ENCODE measurements around the gene HGS. TPM values are rescaled to one million over a fixed set of nuclear protein-coding genes. Genes with fewer than 3 reads are reported as not detected.
"Not testable (repeated sequence)": the region's sequence is repeated elsewhere in the genome, so short reads cannot be mapped to it uniquely, and the experiment has no call there.

The HGS gene
- total RNA-seq, 1 experiment from 2014 or later: 155 TPM

- in situ Hi-C loops (cut with HindIII; ENCODE audit: low pct_unique_long_range_greater_than_20kb, low sequenced_read_pairs): no loop called here
- no peak for DNase-seq (ENCODE audit: low read depth, low spot score)
These were observed 30.7 kb upstream of the HGS start for GRCh38 chr17:81652906-81653771.

DNA sequence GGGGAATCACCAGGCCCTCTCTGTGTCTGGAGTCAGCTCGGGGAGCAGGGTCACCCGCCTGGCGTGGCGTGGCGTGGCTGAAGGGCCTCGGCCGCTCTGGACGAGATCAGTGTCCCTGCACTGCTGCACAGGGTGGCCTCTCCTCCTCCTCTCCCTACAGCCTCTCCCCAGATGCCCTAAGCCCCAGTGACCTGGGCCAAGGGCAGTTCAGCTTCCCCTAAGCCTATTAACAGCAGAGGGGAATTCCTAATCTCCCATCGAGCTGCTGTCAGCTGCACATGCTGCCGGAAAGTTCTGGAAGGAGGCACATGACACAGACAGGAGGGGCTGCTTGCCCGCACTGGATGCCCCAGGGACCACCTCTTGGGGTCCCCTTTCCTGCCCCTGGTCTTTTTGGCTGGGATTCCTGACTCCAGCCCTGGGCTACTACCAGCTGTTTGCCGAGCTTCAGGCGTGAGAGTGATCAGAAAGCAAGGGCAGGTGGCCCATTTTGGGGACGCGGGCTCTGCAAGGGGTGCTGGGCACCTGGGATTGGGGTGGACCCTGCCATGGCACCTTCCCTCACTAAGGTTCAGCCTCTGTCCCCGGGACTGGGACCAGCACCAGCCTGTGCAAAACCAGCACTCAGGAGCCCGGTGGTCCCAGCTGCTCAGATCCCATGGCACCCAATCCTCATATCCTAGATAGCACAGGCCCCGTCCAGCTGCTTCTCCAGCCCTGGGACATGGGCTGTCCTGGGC is 28.3 kb upstream of the HGS start:
- no peak for DNase-seq (ENCODE audit: low read depth, low spot score)
- in situ Hi-C loops (cut with HindIII; ENCODE audit: low pct_unique_long_range_greater_than_20kb, low sequenced_read_pairs): no loop called here

- in situ Hi-C loops (cut with HindIII; ENCODE audit: low pct_unique_long_range_greater_than_20kb, low sequenced_read_pairs): no loop called here
- DNase-seq (ENCODE audit: low read depth, low spot score): no peak
These were observed 27.6 kb upstream of the HGS start, which contains the start of gene PDE6G for GRCh38 chr17:81656118-81656743. Gene PDE6G, minus strand, starts transcription at chr17:81656542. Its CDS starts 3,237 bp downstream, at chr17:81653305.

DNA sequence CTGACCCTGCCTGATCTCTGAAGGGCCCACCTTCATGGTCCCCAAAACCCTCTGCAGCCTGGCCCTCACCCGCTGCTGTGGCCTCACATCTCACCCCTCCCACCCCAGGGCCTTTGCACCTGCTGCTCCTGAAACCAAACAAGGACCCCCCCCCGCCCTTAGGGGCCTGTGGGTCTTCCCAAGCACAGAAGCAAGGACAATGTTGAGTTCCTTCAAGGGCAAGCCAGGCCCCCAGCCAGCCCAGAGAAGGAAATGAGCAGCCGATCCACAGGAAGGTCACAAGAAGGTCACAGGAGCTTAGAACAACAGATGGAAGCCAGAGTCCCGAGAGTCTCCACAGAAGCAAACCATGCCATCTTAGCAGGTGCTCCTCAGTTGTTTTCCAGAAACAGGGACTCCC is 27.0 kb upstream of the HGS start:
- no peak for DNase-seq (ENCODE audit: low read depth, low spot score)
- in situ Hi-C loops (cut with HindIII; ENCODE audit: low pct_unique_long_range_greater_than_20kb, low sequenced_read_pairs): no loop called here

DNA sequence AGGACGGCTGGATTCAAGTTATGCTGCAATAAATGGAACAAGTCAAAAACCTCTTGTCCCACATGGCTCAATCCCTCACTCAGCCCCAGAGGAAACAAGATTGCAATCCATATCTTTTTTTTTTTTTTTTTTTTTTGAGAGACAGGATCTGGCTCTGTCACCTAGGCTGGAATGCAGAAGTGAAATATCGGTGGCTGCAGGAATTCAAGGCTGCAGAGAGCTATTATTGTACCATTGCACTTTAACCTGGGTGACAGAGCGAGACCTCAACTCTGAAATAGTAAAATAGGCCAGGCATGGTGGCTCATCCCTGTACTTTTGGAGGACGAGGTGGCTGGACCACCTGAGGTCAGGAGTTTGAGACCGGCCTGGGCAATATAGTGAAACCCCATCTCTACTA is 24.8 kb upstream of the HGS start:
- DNase-seq (ENCODE audit: low read depth, low spot score): no peak
- in situ Hi-C loops (cut with HindIII; ENCODE audit: low pct_unique_long_range_greater_than_20kb, low sequenced_read_pairs): no loop called here

- in situ Hi-C loops (cut with HindIII; ENCODE audit: low pct_unique_long_range_greater_than_20kb, low sequenced_read_pairs): no loop called here
- DNase-seq (ENCODE audit: low read depth, low spot score): no peak
These were observed 23.4 kb upstream of the HGS start for GRCh38 chr17:81660441-81660840.

DNA sequence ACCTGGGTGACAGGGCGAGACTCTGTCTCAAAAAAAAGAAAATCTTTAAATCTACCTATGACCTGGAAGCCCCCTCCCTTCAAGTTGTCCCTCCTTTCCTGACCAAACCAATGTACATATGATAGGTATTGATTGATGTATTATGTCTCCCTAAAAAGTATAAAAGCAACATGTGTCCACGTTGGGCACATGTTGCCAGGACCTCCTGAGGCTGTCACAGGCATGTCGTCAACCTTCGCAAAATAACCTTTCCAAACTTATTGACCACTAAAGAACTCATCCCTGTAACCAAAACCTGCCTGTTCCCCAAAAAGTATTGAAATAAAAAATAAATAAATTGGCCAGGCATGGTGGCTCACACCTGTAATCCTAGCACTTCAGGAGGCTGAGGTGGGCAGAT is 21.8 kb upstream of the HGS start:
- in situ Hi-C loops (cut with HindIII; ENCODE audit: low pct_unique_long_range_greater_than_20kb, low sequenced_read_pairs): no loop called here
- no peak for DNase-seq (ENCODE audit: low read depth, low spot score)

- DNase-seq (ENCODE audit: low read depth, low spot score): no peak
- in situ Hi-C loops (cut with HindIII; ENCODE audit: low pct_unique_long_range_greater_than_20kb, low sequenced_read_pairs): no loop called here
These were observed 19.8 kb upstream of the HGS start for GRCh38 chr17:81664051-81664470.

- peak; percentile 67 for DNase-seq (ENCODE audit: low read depth, low spot score)
- in situ Hi-C loops (cut with HindIII; ENCODE audit: low pct_unique_long_range_greater_than_20kb, low sequenced_read_pairs): no loop called here
These were observed 18.4 kb upstream of the HGS start for GRCh38 chr17:81665205-81666091.

- no peak for DNase-seq (ENCODE audit: low read depth, low spot score)
- in situ Hi-C loops (cut with HindIII; ENCODE audit: low pct_unique_long_range_greater_than_20kb, low sequenced_read_pairs): no loop called here
These were observed 17.8 kb upstream of the HGS start for GRCh38 chr17:81666092-81666341.

DNA sequence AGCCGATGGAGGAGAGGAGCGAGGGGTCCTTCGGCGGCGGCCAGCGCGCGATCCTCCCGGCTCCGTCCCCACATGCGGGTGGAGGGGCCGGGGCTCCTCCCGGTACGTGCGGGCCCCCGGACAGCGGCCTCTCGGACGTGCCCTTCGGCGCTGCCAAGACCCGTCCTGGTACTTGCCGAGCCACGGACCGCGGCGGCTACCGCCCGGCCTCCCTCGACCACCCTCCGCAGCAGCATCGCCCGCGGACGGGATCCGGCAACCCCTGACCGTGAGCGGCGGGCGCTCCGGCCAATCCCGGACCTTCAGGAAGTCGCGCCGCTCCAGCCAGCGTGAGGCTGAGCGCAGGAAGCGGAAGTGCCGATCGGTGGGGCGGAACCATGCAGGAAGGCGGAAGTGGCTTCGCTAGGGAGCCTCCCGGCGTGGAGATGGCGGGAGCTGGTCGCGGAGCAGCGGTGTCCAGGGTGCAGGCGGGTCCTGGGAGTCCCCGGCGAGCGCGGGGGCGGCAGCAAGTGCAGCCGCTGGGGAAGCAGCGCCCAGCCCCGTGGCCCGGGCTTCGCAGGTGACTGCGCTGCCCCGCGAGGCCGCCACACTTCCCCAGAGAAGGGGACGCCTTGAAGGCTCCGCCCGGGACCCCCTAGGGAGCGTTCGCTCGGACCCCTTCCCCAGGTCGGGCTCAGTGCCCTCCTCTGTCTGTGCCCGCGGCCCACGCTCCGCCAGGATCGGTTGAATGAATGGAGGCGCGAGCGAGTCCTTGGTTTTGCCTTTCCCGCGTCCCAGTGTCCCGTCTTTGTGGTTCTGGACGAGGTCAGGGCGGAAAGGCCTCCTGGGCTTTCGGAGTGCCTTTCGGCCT is 17.2 kb upstream of the HGS start, which contains the start of the genes CCDC137 and OXLD1:
Gene CCDC137 (plus strand): TSS at position 396 of the 850 bp plus-strand sequence. CDS start 30 bp downstream, at position 426.
Gene OXLD1 (minus strand): TSS at position 264 of the 850 bp plus-strand sequence. CDS start 28 bp downstream, at position 236.
- DNase-seq (ENCODE audit: low read depth, low spot score): peak; percentile 99
- in situ Hi-C loops (cut with HindIII; ENCODE audit: low pct_unique_long_range_greater_than_20kb, low sequenced_read_pairs): no loop called here

DNA sequence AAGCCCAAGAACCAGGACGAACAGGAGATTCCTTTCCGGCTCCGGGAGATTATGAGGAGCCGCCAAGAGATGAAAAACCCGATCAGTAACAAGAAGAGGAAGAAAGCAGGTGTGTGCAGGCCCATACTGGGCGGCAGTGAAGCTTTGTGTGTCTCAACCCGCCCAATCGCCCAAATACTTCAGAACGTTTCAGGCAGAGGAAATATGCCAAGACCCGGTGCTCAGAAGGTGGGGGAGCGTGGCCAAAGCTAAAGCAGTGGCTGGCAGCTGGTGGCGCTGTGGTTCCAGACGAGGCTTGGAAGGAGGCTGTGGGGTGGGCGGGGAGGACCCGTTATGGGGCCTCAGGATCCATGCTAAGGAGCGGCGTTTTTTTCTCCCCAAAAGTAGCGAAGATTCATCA is 16.1 kb upstream of the HGS start:
- DNase-seq (ENCODE audit: low read depth, low spot score): peak; percentile 77
- in situ Hi-C loops (cut with HindIII; ENCODE audit: low pct_unique_long_range_greater_than_20kb, low sequenced_read_pairs): no loop called here

DNA sequence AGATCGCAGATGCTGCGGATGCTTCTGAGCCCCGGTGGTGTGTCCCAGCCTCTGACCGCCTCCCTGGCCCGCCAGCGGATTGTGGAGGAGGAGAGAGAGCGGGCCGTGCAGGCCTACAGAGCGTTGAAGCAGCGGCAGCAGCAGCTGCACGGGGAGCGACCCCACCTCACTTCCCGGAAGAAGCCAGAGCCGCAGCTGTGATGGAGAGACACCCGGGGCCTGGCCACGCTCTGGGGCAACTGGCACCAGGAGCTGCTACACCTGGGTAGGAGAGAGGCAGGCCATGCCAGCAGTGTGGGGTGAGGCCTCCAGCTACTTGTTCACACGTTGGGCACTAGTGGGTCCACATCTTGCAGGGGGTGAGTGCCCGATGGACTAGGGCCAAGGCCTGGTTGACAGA is 11.3 kb upstream of the HGS start:
- in situ Hi-C loops (cut with HindIII; ENCODE audit: low pct_unique_long_range_greater_than_20kb, low sequenced_read_pairs): no loop called here
- no peak for DNase-seq (ENCODE audit: low read depth, low spot score)

DNA sequence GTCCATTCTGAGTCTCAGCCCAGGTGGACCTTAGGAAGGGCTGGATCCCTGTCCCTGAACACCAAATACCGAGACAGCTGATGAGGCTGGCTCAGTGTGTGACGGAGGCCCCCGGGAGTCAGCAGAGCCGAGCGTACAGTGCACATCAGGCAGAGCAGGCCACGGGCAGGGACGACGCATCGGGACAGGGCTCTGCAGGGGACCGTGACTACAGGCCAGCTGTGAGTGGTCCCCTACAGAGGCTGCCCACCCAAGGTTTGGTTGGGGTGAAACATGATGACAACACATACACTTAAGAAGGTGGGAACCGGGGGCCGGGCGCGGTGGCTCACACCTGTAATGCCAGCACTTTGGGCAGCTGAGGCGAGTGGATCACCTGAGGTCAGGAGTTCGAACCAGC is 10.9 kb upstream of the HGS start:
- no peak for DNase-seq (ENCODE audit: low read depth, low spot score)
- in situ Hi-C loops (cut with HindIII; ENCODE audit: low pct_unique_long_range_greater_than_20kb, low sequenced_read_pairs): no loop called here

- in situ Hi-C loops (cut with HindIII; ENCODE audit: low pct_unique_long_range_greater_than_20kb, low sequenced_read_pairs): no loop called here
- no peak for DNase-seq (ENCODE audit: low read depth, low spot score)
These were observed 10.1 kb upstream of the HGS start for GRCh38 chr17:81673561-81674258.

- in situ Hi-C loops (cut with HindIII; ENCODE audit: low pct_unique_long_range_greater_than_20kb, low sequenced_read_pairs): not testable (repeated sequence)
- peak; percentile 71 for DNase-seq (ENCODE audit: low read depth, low spot score)
These were observed 8.1 kb upstream of the HGS start for GRCh38 chr17:81675515-81676221.

All from SK-MEL-5 (cell line).